HG02943 (cell line): ENCODE measurements around the gene DEFB123.
"Not testable (repeated sequence)": the region's sequence is repeated elsewhere in the genome, so short reads cannot be mapped to it uniquely, and the experiment has no call there.

Experiments
- ATAC-seq: cut with Tn5 transposase; IDR thresholded peaks from one replicate; pipeline ENCODE4 v1.9.1; 2021; ENCODE audit warnings: mild to moderate bottlenecking, low read depth, moderate library complexity; ENCODE audit not compliant: unreplicated experiment

DEFB123 gene

DNA sequence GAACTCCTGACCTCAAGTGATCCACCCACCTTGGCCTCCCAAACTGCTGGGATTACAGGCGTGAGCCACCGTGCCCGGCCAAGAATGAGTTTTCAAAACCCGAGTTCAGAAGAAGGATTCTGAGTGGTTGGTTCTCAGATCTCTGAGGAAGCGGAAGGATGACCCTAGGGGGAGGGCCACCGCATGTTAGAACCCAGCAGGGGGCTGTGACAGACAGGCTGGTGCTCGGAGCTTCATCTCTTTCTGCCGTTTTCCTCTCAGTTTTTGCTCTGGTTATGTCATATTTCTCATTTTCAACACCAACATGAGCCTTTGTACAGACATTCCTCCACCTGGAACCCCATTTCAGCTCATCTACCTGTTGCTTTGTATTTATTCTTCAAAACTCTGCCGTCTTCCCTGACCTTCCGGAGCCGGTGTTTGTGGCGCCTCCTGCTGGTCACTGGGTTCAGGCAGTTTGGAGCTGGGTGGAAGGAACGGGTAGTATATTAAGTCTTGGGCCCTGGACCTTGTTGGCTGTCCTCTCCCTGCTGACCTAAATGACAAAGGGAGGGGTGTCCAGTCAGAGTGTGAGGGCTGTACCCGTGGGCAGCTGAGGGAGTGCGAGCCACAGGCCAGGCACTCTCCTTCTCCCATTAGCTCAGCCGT lies at the start of gene DEFB123:
DEFB123 (plus strand) TSS at position 621 of the 648 bp plus-strand sequence. CDS start 67 bp downstream, outside the sequence.
- ATAC-seq: no peak

DNA sequence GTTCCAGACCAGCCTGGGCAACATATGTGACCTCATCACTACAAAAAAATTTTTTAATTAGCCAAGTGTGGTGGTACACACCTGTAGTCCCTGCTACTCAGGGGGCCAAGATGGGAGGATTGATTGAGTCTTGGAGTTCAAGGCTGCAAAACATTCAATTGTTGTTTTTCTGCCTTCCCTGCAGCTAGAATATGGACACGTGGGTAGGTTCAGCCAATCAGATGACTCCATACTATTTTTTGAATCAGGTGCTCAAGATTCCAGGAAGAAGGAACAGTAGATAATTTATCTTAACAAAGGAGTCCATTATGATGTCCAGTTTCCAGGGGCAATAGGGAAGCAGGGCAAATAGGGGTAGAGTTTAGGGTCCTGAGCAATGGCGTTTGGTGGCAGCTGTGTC lies 47.6 kb upstream of the DEFB123 start:
- ATAC-seq: no peak

GRCh38 chr20:31394900-31395299 lies 45.5 kb upstream of the DEFB123 start:
- ATAC-seq: no peak

- no peak for ATAC-seq
Measured at GRCh38 chr20:31403886-31404285, 36.5 kb upstream of the DEFB123 start.

GRCh38 chr20:31406115-31406514 lies 34.3 kb upstream of the DEFB123 start, which contains the start of gene DEFB121:
Gene DEFB121 (minus strand): TSS chr20:31406215. CDS start chr20:31406152, 63 bp downstream.
- no peak for ATAC-seq

DNA sequence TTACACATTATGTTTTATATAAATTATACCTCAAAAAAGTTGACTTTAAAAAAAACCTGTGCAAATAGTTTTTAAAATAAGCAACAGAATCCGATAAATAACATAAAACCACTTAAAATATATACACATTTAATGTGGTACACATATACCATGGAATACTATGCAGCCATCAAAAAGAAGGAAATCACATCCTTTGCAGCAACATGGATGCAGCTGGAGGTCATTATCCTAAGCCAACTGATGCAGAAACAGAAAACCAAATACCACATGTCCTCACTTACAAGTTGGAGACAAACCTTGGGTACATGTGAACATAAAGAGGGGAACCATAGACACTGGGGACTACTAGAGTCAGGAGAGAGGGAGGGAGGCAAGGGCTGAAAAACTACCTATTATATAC lies 30.4 kb upstream of the DEFB123 start:
- ATAC-seq: no peak

- ATAC-seq: no peak
Measured at GRCh38 chr20:31414381-31414780, 26.1 kb upstream of the DEFB123 start.

- no peak for ATAC-seq
Measured at GRCh38 chr20:31415653-31416052, 24.8 kb upstream of the DEFB123 start.

DNA sequence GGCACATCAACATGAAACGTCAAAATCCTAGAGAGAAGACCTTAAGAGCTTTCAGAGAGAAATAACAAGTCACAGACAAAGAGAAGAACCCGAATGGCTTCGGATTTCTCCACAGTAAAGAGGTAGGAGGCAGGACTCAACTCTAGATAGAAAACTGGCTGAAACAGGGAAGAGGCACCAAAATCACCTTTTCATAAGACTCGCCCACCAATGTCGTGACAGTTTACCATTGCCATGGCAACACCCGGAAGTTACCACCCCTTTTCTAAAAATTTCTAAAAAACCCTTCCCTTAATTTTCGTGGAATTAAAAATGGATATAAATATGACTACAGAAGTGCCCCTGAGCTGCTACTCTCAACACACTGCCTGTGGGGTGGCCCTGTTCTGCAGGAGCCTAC lies 22.1 kb upstream of the DEFB123 start:
- no peak for ATAC-seq

- ATAC-seq: no peak
Measured at GRCh38 chr20:31425797-31426196, 14.6 kb upstream of the DEFB123 start.

GRCh38 chr20:31426891-31427551 lies 13.4 kb upstream of the DEFB123 start:
- ATAC-seq: not testable (repeated sequence)

GRCh38 chr20:31427576-31427975 lies 12.9 kb upstream of the DEFB123 start:
- ATAC-seq: not testable (repeated sequence)

GRCh38 chr20:31430568-31431115 lies 9.8 kb upstream of the DEFB123 start:
- no peak for ATAC-seq

GRCh38 chr20:31446084-31446819 lies 5.8 kb downstream of the DEFB123 start:
- no peak for ATAC-seq

DNA sequence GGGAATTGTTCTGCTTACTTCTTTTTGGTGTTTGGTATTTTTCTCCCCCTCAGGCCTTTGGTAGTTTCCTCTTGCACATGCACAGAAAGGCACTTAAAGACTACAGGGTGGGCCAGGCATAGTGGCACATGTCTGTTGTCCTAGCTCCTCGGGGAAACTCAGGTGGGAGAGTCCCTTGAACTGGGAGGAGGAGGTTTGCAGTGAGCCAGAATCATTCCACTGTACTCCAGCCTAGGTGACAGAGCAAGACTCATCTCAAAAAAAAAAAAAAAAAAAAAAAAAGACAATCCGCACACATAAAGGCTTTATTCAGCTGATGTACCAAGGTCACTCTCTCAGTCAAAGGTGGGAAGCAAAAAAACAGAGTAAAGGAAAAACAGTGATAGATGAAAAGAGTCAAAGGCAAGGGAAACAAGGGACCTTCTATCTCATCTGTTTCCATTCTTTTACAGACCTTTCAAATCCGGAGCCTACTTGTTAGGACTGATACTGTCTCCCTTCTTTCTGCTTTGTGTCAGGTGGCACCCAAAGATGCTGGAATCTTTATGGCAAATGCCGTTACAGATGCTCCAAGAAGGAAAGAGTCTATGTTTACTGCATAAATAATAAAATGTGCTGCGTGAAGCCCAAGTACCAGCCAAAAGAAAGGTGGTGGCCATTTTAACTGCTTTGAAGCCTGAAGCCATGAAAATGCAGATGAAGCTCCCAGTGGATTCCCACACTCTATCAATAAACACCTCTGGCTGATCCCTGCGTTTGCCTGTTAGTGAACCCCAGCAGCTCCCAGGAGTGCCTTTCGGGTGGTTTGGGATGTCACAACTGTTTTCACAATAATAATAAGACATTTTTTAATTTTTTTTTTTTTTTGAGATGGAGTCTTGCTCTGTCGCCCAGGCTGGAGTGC lies 9.3 kb downstream of the DEFB123 start:
- no peak for ATAC-seq

- no peak for ATAC-seq
Measured at GRCh38 chr20:31452575-31452974, 12.1 kb downstream of the DEFB123 start.

- no peak for ATAC-seq
Measured at GRCh38 chr20:31454361-31454760, 13.9 kb downstream of the DEFB123 start.

DNA sequence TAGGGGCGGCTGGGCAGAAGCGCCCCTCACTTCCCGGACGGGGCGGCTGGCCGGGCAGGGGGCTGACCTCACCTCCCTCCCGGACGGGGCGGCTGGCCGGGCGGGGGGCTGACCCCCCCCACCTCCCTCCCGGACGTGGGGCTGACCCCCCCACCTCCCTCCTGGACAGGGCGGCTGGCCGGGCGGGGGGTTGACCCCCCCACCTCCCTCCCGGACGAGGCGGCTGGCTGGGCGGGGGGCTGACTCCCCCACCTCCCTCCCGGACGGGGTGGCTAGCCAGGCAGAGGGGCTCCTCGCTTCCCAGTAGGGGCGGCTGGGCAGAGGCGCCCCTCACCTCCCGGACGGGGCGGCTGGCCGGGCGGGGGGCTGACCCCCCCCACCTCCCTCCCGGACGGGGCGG lies 30.5 kb downstream of the DEFB123 start:
- not testable (repeated sequence) for ATAC-seq

GRCh38 chr20:31472395-31473330 lies 32.2 kb downstream of the DEFB123 start:
- ATAC-seq: no peak
